Omental fat pad (tissue), 4 donors: ENCODE measurements around the gene CTNND2. TPM values are rescaled to one million over a fixed set of nuclear protein-coding genes. Genes with fewer than 3 reads are reported as not detected.

Source experiments
- ATAC-seq: fragments of 150-250 bp; one replicate; pipeline ENCODE4 v1.9.1; 2016; ENCODE audit warnings: mild to moderate bottlenecking, moderate library complexity; ENCODE audit not compliant: low FRiP score
- DNase-seq: peaks from one replicate; pipeline ENCODE4 v3.0.0-alpha.2; 2019; ENCODE audit warnings: low spot score
- CTCF ChIP-seq, 3 donors: fragments of 450-650 bp; IDR thresholded peaks; one replicate each; pipeline ENCODE4 v1.5.1; 2016 to 2017; ENCODE audit warnings: antibody characterized with exemption in 3 of 3, mild to moderate bottlenecking in 3 of 3, moderate library complexity in 2 of 3
- total RNA-seq, 4 donors: library from RNA; depleted of rRNA; stranded (reverse); fragments of >200 nt; gene quantifications; one replicate each; pipeline ENCODE4 v1.1.0, GENCODE V29; 2016

The CTNND2 gene
- total RNA-seq, 4 donors from 2014 or later, result 0.16 to 1.3 (median 0.64) TPM

DNA sequence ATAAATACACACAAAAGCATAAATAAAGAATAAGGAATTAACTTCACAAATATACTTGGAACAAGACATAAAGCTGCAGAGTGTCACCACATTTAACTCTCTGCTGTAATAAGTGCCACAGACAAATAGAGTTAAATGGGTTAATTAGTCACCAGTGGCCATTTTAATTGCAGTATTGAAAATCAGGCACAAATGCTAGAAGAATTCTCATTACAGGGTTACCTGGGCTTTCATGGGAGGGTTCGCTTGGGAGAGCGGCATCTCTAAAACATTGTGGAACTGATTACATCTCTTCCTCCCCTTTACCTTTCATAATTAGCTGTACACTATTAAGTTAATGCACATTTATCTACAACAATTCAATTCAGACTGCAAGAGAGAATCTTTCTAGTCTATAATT lies 637.9 kb downstream of the CTNND2 start:
- no peak for ATAC-seq
- no peak for TF ChIP-seq CTCF (IDR thresholded peaks at IDR 0.05)
- no peak for DNase-seq

- DNase-seq, result no peak
- ATAC-seq, result no peak
- TF ChIP-seq CTCF (IDR thresholded peaks at IDR 0.05), result no peak
Measured at GRCh38 chr5:11261241-11261640, 643.0 kb downstream of the CTNND2 start.

- DNase-seq, result no peak
- no peak for ATAC-seq
- no peak for TF ChIP-seq CTCF (IDR thresholded peaks at IDR 0.05)
Measured at GRCh38 chr5:11258001-11258400, 646.2 kb downstream of the CTNND2 start.

- no peak for TF ChIP-seq CTCF (IDR thresholded peaks at IDR 0.05)
- ATAC-seq (no peak), DNase-seq (no peak)
Measured at GRCh38 chr5:11252523-11252922, 651.7 kb downstream of the CTNND2 start.

DNA sequence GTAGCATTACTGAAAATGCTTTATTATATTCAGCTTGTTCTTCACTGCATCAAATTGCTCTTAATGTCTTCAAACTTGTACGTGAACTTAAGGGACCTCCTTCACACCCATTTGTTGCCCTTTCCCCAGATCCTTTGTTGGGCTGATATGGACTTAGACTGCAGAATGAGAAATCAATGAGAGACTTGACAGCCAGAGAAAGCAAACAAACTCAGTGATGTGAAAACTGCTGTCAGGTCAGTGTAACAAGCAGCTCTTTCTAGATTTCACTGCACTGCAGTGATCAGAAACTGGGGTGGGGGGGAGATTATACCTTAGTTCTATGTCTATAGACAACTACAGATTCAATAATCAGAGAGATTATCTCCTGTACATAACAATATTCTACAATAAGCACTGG lies 652.2 kb downstream of the CTNND2 start:
- ATAC-seq (no peak), DNase-seq (no peak)
- no peak for TF ChIP-seq CTCF (IDR thresholded peaks at IDR 0.05)

GRCh38 chr5:11251247-11251646 lies 653.0 kb downstream of the CTNND2 start:
- DNase-seq (no peak), ATAC-seq (no peak)
- no peak for TF ChIP-seq CTCF (IDR thresholded peaks at IDR 0.05)

DNA sequence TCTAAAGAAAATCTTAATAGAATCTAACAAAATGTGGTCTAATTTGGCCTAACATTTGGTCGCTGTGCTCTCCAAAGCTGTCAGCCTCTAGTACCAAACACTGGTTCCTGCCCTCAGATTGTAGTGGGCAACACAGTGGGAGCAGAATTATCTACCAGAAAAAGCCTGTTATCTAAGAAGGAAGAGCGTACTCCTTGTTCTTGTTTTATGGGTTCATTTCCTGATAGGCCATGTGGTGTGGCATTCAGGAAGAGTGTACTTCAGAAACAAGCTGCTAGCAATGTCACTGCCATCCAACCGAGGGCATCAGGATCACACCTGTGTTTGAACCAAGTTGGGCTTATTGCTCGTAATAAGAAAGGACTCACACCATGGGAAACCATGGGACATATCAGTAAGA lies 655.3 kb downstream of the CTNND2 start:
- DNase-seq (no peak), ATAC-seq (no peak)
- no peak for TF ChIP-seq CTCF (IDR thresholded peaks at IDR 0.05)
